SKM-1 treated with dmso at 0.1 percent for 144 hours (cell line): ENCODE measurements around the gene MRGPRX3.
A peak's percentile ranks its signal among the peaks of the same experiment; 100 is the strongest.
"Not testable (repeated sequence)": the region's sequence is repeated elsewhere in the genome, so short reads cannot be mapped to it uniquely, and the experiment has no call there.

ENCODE experiments used
- DNase-seq: peaks from one replicate; lab custom pipeline; 2025; ENCODE audit not compliant: unreplicated experiment; lab: John Stamatoyannopoulos, UW

MRGPRX3 gene

GRCh38 chr11:18132341-18132740, at the start of gene MRGPRX3:
MRGPRX3 (plus strand) TSS chr11:18132571; CDS start chr11:18137203, 4,632 bp downstream.
- DNase-seq, result no peak

- DNase-seq, result no peak
These were observed 44.0 kb upstream of the MRGPRX3 start for GRCh38 chr11:18088366-18088765.

- DNase-seq, result peak; percentile 18
These were observed 43.4 kb upstream of the MRGPRX3 start for GRCh38 chr11:18088966-18089365.

DNA sequence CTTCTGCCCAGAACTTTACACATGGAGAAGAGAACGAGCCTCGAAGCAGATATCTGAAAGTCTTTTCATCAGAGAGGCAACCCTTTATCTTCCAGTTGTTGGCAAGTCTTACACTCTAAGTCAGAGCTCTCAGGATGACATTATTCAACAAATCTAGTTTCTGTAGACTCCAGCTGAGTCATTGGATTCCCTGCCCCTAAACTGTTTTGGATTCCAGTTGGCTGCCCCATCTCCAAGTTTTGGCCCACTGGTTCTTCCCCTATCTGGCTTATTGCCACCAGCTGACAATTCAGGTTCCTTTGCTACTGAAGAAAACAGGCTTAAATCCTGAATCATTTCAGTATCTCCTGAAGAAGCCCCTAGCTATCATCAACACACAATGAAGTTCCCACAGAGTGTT, 40.6 kb upstream of the MRGPRX3 start:
- DNase-seq, result no peak

DNA sequence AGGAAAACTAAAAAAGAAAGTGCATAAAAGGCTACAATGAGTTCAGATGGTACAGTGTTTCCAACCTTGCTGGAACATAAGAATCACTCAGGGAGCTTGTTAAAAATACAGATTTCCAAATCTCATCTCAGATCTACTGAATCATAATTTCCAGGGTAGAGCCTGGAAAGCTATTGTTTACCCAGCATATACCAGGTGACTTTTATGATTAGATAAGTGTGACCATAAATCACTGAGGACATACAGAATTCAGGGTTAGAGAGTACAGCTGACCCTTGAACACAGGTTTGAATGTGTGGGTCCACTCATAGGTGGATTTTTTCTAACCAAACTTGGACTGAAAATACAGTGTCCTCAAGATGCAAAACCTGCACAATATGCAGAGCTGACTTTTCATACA, 38.4 kb upstream of the MRGPRX3 start:
- no peak for DNase-seq

GRCh38 chr11:18100926-18101656, 31.3 kb upstream of the MRGPRX3 start:
- no peak for DNase-seq

DNA sequence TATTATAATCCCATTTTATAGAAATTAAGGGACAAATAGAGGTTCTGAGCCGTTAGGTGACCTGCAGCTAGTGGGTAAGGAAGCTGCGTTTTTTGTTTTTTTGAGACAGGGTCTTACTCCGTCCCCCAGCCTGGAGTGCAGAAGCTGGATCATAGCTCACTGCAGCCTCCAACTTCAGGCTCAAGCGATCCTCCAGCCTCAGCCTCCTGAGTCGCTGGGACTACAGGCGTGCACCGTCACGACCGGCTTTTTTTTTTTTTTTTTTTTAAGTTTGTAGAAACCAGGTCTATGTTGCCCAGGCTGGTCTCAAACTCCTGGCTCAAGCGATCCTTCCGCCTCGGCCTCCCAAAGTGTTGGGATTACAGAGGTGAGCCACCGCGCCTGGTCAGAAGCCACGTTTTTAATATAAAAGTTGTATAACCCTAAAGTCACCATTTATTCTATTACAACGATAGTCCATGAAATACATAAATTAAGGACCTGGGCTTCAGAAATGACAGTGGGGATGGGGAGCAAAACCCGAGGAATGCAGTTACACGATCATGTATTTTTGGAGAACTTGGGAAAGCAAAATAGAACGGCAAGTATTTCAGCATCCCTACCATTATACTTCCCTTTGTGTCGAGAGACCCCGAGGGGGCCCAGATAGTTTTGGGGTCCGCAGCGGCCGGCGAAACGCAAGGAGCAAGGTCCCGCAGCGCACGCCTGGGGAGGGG, 27.1 kb upstream of the MRGPRX3 start:
- DNase-seq, result no peak

DNA sequence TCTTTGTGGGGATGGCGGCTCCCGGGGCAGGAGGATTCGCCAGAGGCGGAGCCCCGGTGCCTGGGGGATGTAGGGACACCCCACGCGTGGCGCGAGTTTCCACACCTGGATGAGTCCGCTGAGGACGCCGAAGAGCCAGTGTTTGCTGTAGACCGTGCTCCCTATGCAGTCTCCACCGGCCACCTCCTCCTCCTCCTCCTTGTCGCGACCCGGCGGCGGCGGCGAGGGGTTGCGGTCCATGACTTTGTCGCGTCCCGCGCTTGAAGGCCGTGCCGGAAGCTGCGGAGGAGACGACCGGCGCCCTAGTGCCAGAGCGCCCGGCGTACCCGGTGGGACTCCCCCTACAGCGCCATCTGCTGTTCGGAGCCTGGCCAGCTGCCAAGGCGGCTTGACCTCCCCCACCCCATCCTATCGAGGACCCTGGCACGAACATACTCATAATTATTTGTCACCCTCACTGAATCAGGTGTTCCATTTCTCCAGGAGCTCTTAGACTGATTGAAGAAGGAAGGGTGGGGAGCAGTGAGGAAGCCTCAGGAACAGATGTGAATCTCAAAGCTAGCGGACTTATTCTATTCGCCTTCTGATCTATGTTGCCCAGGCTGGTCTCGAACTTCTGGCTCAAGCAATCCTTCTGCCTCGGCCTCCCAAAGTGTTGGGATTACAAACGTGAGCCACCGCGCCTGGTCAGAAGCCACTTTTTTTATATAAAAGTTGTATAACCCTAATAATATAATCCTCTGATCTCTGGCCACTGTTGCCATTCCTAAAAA, 26.4 kb upstream of the MRGPRX3 start, which contains the start of gene SAAL1:
SAAL1 (minus strand) TSS at position 281 of the 773 bp plus-strand sequence; CDS start at position 240, 41 bp downstream.
- DNase-seq, result peak; percentile 70

DNA sequence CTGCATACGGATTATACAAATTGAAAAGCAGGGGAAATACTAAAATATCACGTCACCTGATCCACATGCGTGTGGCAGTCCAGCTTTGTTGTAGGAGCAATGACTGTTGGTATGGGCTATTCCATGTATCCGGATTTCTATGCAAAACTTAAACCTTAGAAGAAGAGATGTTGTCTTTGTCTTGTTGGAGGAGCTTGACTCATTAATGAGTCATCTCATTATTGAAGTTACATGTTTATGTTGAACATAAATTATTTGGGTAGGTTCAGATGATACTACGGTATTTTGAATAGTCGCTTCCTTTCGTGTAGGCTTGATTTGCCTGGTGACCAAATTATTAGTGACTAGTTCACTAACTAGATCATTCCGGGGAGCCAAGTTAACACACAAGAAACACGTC, 25.7 kb upstream of the MRGPRX3 start:
- no peak for DNase-seq

DNA sequence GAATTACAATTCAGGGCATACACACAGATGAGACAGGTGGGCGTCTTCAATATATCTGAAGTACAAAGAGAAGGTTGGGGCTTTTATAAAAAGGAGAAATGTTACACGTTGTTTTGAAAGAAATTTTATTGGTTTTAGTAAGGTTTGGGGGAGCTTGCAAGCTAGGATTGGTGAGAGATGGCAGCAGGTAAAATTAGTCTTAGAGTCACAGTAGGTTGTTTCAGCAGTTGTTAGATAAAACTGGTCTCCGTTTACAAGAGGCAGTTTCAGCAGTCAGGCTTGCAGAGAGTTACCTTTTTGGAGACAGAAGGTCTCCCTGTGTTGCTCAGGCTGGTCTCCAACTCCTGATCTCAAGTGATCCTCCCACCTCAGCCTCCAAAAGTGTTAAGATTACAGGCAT, 24.1 kb upstream of the MRGPRX3 start:
- no peak for DNase-seq

GRCh38 chr11:18111005-18111404, 21.4 kb upstream of the MRGPRX3 start:
- no peak for DNase-seq

- peak; percentile 23 for DNase-seq
These were observed 16.8 kb upstream of the MRGPRX3 start for GRCh38 chr11:18115360-18116127.

GRCh38 chr11:18121331-18121828, 11.0 kb upstream of the MRGPRX3 start:
- DNase-seq, result not testable (repeated sequence)

DNA sequence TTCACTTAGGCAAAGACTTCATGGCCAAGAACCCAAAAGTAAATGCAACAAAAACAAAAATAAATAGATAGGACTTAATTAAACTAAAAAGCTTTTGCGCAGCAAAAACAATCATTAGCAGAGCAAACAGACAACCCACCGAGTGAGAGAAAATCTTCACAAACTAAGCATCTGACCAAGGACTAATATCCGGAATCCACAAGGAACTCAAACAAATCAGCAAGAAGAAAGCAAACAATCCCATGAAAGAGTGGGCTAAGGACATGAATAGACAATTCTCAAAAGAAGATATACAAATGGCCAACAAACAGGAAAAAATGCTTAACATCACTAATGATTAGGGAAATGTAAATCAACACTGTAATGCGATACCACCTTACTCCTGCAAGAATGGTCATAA, 1.3 kb upstream of the MRGPRX3 start:
- not testable (repeated sequence) for DNase-seq

- DNase-seq, result no peak
These were observed 2.9 kb downstream of the MRGPRX3 start for GRCh38 chr11:18135308-18135707.

DNA sequence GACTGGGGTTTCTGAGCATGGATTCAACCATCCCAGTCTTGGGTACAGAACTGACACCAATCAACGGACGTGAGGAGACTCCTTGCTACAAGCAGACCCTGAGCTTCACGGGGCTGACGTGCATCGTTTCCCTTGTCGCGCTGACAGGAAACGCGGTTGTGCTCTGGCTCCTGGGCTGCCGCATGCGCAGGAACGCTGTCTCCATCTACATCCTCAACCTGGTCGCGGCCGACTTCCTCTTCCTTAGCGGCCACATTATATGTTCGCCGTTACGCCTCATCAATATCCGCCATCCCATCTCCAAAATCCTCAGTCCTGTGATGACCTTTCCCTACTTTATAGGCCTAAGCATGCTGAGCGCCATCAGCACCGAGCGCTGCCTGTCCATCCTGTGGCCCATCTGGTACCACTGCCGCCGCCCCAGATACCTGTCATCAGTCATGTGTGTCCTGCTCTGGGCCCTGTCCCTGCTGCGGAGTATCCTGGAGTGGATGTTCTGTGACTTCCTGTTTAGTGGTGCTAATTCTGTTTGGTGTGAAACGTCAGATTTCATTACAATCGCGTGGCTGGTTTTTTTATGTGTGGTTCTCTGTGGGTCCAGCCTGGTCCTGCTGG, 4.9 kb downstream of the MRGPRX3 start:
- no peak for DNase-seq

- DNase-seq, result no peak
These were observed 7.8 kb downstream of the MRGPRX3 start for GRCh38 chr11:18140145-18140544.

GRCh38 chr11:18144243-18144642, 11.9 kb downstream of the MRGPRX3 start:
- no peak for DNase-seq

DNA sequence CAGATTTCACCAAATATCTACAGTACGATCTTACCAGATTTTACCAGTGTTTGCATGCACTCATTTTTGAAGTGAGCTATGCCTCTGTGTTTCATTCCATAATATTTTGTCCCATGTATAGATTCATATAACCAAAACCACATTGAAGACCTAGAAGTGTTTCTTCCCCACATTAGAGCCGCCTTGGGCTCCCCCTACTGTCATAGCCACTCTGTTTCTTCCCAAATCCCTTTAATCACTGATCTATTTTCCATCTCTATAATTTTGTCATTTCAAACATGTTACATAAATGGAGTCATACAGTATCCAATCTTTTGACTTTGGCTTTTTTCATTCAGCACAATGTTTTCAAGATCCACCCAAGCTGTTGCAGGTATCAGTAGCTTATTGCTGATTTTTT, 12.7 kb downstream of the MRGPRX3 start:
- DNase-seq, result no peak

DNA sequence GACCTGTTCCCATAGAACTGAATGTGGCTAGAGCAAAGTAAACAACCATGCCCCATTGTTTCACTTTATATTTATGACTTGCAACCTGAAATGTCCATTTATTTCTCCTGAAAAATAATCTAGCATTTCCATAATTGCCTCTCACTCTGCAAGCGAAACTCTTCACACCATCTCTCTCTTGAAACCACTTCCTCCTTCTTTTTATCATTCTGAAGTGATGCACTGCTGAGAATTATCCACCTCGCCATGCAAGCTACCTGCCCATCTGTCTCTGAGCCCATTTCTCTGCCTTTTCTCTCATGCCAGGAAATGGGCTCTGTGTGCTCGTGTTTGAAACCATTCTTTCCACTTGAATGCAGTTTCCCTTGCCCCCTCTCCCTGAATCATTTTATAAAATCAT, 13.5 kb downstream of the MRGPRX3 start:
- DNase-seq, result no peak
